HL-60/S4 treated with phorbol 12-myristate 13-acetate at 8.2 ng/mL for 4 days and 3 days (cell line): ENCODE results near the gene RPUSD4.
"Not testable (repeated sequence)": the region's sequence is repeated elsewhere in the genome, so short reads cannot be mapped to it uniquely, and the experiment has no call there.

Experiments used
- in situ Hi-C: fragments of 300-500 bp; cut with MboI; formaldehyde crosslinking; loops from 2 replicates; pipeline ENCODE4 v1.15.0; 2022; ENCODE audit warnings: low sequenced_read_pairs

The RPUSD4 gene, protein sequence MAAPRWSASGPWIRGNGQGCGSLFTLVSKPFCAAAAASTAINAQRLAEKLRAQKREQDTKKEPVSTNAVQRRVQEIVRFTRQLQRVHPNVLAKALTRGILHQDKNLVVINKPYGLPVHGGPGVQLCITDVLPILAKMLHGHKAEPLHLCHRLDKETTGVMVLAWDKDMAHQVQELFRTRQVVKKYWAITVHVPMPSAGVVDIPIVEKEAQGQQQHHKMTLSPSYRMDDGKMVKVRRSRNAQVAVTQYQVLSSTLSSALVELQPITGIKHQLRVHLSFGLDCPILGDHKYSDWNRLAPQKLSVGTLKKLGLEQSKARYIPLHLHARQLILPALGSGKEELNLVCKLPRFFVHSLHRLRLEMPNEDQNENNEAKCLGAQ

DNA sequence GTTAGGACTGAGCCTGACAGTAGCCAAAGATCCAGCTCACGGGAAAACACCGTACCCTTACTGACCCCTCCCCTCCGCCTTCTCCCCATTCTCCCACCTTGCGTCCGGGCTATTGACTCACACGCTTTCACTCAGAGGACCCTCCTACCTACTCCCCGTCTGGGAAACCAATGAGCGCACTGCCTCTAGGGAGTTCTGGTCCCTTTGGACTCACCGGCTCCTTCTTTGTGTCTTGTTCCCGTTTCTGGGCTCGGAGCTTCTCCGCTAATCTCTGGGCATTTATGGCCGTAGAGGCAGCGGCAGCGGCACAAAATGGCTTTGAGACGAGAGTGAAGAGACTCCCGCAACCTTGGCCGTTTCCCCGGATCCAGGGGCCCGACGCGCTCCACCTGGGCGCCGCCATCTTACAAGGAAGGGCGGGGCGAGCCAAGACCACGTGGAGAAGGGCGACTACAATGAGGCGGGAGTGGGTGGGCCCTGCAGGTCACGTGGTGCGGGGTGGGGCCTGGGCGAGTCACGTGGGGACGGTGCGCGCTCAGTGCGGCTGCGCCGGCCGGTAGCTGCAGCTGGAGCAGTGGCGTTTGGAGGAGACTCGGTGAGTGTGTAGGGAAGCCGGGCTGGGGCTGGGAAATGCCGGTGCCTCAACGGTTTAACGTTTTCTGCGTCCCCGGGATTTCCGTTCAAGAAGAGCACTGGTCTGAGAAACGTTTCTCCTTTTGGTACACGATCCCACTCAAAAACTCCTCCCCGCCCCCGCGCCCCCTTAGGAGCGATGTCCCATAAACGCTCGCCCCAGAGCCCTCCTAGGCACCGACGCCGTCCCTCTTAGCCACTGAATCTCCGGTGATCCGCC is at the start of gene RPUSD4, which contains the start of gene FAM118B:
RPUSD4 (minus strand) TSS at position 415 of the 853 bp plus-strand sequence; CDS start at position 403, 12 bp downstream.
FAM118B (plus strand) TSS at position 547 of the 853 bp plus-strand sequence. CDS start 23,220 bp downstream, outside the sequence.
- in situ Hi-C loops = no loop called here

DNA sequence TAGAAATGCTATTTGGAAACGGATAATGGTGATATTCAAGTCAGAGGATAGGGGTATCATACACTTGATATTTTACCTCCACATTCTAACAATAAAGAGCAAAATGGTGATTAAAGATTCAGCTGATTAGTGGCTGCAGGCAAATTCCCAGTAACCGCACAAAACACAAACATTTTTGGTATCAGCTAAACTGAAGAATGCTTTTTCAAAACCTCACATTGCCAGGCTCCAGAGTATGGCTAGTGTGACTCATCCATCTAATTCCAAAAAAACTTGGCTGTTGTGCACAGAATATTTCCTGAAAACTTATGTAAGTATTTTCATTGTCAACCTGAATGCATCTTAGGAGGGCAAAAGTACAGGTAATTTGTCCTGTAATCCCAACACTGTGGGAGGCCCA is 46.3 kb upstream of the RPUSD4 start:
- in situ Hi-C loops = no loop called here

DNA sequence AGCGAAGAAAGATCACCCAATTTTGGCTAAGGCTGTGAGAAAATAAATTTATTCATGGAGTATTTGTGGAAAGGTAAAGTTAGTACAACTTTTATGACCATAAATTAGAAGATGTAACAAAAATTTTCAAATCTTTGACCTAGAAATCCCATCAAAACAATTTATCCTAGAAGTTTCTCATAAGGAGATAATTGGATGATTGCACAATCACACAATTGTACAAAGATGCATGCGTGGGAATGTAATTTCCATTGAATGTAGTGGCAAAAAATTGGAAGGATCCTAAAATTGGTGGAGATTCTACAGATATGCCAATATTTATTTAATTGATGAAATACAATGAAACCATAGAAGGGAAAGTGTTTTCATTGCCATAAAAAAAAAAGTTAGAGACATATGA is 45.7 kb upstream of the RPUSD4 start:
- in situ Hi-C loops = no loop called here

DNA sequence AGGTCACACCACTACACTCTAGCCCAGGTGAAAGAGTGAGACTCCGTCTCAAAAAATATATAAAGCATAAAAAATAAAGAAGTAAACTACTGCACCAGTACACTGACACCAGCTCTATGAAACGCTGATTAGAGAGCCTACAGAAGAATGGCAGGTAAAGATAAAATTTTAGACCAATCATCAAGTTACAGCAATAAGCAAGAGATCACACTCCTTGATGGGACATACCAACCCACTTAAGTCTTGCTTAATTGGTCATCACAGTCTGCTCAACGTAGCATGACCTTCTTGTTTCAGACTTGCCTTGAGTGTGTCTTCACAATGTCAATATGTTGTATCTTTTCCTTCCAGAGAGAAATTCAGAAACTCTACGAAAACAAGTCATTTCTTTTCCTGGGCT is 44.8 kb upstream of the RPUSD4 start:
- in situ Hi-C loops = no loop called here

DNA sequence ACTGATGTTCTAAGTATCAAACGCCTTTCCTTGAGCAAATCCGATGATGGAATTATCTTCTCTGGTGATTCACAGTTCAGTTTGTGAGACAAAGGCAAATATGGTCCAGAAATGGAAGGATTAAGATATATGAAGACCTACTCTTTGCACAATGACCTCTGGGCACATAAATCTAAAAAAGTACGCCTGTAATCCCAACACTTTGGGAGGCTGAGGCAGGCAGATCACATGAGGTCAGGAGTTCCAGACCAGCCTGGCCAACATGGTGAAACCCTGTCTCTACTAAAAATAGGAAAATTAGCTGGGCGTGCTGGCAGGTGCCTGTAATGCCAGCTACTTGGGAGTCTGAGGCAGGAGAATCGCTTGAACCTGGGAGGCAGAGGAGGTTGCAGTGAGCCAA is 44.1 kb upstream of the RPUSD4 start:
- in situ Hi-C loops = not testable (repeated sequence)

DNA sequence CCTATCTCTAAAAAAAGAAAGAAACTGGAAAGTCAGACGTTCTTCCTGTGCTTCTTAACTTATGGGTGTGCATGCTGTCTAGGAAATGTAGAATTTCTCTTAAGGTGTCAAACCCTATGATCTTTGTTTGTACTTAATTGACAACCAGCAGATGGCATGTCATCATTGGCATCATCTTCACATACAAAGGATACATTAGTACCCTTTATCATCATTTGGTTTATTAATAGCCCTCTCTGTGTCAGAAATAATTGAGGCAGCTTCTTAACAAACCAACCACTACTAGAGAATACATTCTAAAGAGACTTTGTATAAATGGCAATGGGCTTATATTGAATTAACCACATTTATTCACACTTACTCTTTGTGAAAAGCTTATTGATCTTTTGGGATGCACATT is 43.4 kb upstream of the RPUSD4 start:
- in situ Hi-C loops = no loop called here

DNA sequence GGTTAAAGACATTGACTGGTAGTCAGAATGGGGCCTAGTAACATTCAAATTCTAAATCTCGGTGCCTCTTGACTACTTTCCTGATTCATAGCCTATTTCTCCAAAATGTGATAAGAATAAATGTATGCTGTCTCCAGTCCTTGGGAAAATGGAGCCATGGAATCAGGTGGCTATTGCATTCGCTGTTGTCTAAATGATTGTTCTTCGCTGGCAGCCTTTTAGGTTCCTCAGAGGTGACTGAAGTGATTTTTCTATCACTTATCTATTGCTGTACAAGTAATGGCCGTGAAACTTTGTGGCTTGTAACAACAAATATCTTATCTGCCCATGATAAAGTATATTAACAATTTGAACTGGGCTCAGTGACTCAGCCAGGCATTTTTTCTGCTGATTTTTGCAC is 41.8 kb upstream of the RPUSD4 start:
- in situ Hi-C loops = no loop called here

DNA sequence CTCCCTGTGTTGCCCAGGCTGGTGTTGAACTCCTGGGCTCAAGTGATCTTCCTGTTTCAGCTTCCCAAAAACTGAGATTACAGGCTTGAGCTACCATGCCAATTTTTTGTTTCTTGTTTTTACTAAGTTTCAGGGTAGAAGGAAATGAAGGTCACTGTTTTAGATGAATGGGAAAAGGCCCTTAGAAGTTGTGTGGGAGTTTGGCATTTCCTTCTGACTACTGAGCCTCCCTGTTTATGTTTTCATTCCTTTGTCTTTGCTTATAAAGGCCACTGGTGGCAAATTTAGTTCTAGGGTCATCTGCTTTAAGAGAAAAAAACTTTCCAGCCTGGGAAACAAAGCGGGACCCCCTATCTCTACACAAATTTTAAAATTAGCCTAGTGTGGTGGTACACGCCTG is 35.2 kb upstream of the RPUSD4 start:
- in situ Hi-C loops = no loop called here

DNA sequence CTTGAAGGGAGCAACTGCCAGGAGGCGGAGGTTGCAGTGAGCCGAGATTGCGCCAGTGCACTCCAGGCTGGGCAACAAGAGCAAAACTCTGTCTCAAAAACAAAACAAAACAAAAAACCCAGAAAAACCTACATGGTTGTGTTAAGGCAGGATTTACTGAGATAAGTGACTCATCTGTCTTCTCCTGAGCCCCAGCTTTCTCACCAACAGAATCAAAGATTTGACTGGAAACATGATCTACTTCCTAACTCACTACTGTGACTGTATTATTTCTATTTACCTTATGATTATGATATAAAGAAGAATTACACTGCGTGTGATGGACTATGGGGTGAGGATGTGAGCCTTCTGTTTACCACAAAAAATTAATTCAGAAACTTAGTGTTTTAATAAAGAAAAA is 21.9 kb upstream of the RPUSD4 start:
- in situ Hi-C loops = no loop called here

DNA sequence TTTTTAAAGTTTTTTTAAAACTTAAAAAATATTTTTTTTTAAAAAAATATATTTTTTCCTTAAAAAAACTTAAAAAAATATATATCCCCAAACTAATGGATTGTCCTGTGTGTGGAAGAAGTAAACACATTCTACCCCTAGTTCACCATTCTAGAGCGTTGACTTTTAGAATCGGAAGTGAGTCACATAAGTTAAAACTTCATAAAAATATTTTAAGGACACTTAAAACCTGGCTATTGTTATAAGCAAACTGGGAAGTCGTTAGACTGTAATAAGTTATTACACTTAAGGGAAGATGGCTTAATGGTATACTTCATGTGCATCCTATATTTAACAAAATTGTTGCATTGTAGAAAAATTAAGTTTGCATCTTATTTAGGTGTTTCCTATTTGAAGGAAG is 21.2 kb upstream of the RPUSD4 start:
- in situ Hi-C loops = no loop called here

DNA sequence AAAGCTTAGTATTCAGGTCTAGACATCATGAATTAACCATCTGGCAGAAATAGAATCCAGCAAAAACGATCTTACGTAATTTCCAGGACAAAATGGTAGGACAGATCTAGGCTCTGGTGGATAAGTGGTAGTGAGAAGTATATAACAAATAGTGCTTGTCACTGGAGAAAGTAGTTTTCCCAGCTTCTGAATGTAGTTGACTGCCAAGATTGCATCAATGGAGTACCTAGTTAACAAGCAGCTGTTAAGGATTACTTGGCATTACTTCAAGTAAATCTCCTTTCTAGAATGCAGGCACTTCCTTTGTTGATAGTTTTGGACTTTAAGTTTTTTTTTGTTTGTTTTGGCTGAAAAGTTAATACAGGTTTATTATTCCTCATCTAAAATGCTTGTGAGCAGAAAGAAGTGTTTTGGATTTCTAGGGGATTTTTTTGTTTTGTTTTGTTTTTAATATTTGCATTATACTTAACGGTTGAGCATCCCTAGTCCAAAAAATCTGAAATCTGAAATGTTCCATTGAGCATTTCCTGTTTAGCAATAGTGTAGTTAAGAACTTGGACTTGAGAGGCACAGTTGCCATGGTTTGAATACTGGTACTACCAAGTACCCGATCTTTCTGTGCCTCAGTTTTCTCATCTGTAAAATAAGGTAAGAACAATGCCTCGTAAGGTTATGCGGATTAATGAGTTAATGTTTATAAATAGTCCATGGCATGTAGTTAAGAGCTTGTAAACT is 20.4 kb upstream of the RPUSD4 start:
- in situ Hi-C loops = no loop called here

DNA sequence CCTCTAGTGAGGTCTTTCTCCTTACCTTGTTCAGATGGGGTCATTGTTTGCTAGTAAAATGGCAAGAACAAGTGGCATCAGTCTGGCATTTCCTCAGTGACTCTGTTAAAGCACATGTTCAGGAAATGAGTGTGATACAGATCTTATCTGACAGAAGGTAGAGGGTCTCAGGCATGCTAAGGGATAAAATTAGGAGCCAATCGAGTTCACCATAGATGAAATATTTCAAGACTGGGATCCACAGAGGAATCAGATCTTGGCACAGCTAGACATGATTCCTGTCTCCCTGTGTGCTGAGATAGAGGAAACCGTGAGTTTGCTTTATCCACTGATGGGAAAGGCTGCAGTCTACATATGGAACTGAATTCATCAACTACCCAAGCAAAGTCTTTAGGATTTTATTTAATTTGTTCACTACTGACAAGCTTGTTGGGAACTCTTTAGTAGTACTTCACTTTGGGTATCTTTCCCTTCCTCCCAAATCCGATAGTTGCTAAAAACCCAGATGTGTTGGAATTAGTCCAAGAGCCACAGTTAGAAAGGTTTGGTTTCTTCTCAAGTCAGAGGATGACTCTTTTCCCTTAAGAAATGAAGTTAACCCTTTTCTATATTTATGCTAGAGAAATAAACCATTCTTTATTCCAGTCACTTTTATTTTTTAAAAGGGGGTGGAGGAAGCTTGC is 18.5 kb upstream of the RPUSD4 start:
- in situ Hi-C loops = no loop called here

DNA sequence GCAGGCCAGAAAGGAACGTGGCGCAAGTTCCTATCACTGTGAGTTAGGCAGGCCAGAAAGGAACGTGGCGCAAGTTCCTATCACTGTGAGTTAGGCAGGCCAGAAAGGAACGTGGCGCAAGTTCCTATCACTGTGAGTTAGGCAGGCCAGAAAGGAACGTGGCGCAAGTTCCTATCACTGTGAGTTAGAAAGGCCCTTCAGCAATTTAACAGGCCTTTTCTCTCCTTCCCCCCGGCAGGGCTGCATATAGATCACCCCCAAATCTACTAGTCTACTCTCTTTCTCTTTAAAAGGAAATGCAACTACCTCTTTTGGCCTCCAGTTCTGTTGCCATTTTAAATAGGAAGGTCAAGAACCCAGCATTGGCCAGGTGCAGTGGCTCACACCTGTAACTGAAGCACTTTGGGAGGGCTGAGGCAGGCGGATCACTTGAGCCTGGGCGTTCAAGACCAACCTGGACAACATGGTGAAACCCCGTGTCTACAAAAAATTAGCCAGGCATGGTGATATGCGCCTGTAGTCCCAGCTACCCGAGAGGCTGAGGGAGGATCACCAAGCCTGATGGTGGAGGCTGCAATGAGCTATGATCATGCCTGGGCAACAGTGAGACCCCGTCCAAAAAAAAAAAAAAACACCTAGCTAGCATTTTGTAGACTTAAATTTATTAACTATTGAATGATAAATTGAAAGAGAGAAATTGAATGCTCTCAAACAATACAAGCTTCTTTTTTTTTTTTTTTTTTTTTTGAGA is 15.1 kb upstream of the RPUSD4 start:
- in situ Hi-C loops = no loop called here

DNA sequence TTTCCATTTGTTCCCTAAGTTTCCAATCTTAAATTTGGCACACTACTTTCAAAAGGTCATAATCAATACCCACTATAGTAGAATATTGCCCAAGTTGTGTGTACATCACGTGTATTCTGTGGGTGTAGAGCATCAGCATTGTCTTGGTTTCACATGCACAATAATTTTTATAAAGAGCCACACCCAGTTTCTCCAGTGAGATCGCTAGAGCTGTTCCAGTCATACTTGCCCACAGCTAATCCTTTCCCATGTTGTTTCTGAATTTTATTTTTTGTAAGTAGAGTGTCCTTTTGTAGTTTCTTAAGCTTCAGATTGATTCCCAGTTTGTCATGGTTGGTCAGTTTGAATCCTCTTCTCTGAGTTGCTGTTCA is 13.8 kb upstream of the RPUSD4 start:
- in situ Hi-C loops = no loop called here

DNA sequence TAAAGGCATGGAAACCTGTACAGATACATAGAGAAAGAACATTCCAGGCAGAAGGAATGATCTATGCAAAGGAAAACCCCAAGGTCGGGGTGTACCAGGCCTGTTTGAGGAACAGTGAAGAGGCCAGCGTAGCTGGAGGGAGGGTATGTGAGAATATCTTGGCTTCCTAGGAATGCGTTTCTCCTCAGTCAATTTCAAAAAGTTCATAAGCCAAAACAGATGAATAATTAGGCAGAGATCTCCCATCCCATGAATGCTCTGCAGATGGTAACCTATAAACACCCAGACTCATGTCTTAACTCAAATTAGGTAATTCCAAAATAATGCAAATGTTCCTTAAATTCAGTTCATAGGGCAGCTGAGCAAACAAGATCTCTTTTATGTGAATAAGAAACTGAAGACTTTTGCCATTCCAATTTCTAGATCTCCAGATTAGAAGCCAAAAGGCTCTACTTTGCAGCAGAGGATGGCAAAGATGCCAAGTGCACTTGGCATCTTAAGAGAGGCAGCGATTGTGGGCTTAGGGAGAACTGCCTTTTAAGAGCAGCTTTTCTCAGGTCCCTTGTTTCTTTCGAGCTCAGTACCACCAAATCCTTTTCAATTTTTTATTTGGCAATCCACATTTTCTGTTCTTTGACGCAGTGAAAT is 13.3 kb upstream of the RPUSD4 start:
- in situ Hi-C loops = no loop called here

DNA sequence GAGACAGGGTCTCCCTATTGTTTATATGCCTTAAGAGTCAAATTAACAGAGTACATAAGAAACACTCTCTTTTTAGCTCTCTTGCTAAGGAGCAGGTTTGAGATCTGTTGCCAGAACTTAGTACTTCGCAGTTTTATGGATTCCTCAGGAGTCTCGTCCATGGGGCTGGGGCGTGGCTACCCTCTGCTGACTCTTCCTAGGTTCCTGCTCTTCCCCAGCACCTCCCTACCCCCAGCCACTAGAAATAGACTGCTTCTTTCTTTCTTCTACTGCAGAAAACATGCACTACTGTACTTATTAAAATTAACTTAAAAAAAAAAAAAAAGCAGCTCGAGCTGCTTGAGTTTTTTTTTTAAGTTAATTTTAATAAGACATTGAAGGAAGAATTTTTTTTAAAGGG is 8.1 kb upstream of the RPUSD4 start:
- in situ Hi-C loops = no loop called here

DNA sequence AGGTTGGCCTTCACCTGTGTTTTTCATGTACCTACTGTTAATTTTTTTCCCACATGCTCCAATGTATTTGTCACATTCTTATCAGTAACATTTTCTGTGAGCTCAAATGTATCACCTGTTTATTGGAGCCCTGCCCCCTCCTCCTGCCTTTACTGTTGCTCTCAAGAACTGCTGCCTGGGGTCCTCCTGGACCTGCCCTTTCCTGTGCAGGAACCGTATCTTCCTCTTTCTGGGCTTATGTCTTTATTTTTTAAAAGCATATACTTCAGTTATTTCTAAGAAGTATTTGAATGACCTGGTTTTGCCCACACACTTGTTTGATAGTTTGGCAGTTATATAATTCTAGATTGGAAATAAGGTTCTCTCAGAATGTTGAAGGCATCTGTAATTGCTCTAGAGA is 6.0 kb upstream of the RPUSD4 start:
- in situ Hi-C loops = no loop called here

DNA sequence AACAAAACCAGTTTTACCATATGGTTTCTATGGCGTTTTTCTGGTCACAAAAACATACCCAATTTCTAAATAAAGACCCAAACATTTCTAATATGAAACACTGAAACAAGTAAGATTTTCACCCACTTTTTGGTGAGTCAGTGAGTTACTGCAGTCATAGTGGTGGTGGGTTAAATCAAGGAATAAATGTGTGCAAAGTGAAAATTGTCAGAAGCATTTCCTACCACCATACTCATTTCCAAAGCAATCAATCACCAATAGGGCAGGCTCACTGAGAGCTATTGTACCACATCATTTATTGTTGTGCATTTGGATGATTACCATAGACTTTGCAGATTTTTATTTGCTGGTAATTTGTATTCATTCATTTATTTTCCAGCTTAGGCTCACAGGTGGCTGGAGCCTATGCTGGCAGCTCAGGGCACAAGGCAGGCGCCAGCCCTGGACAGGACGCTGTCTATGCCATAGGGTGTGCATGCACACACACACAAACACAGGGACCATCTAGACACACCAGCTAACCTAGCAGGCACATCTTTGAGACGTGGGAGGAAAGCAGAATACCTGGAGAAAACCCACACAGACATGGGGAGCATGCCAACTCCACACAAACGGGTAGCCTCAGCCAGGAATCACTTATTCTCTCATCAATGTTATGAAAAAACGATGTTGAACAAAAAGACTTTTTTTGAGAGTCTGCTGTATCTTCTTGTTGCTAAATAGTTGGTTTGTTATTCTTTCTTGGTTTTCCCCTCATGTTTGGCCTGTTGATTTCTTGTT is 5.3 kb upstream of the RPUSD4 start:
- in situ Hi-C loops = no loop called here

DNA sequence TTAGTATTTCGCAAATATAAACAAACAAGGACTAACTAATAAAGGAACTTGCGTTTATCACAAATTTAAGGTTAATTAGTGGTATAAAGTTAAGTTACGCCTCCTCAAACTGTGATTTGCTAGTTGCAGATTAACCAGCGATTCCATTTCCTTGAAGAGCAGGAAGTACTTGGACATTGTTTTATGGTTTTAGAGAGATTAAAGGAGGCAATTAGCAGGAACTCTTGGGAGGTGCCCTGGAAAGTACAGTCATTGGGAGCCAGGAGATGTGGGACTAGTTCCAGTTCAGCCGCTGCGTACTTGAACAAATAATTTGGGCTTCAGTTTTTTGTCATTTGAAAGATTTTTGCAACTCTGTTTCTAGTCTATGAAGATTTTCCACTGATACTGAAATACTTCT is 3.4 kb upstream of the RPUSD4 start:
- in situ Hi-C loops = no loop called here
